Adrenal gland (tissue), 12 donors: ENCODE measurements around the gene LYSET. TPM values are rescaled to one million over a fixed set of nuclear protein-coding genes. Genes with fewer than 3 reads are reported as not detected.

Experiments
- DNase-seq, 7 donors: peaks; one replicate each; pipeline ENCODE4 v3.0.0-alpha.2; 2019 to 2020
- H3K27ac ChIP-seq, 5 donors: fragments of 200-600 bp; sonication (generic) in 4 of 5; 1 replicate in 3 of 5; 2 replicates in 2 of 5; pipeline versions ENCODE4 v1.5.1 to v1.8.0; 2016 to 2020; ENCODE audit warnings: mild to moderate bottlenecking in 1 of 5
- H3K27me3 ChIP-seq: fragments of 200-600 bp; 2 replicates; pipeline ENCODE4 v1.8.0; 2021
- H3K36me3 ChIP-seq, 2 donors: fragments of 200-600 bp; replicated peaks in 1 of 2; 1 replicate in 1 of 2; 2 replicates in 1 of 2; pipeline versions ENCODE4 v1.5.1 to v1.8.0; 2018 to 2022
- H3K4me1 ChIP-seq, 2 donors: fragments of 200-600 bp; replicated peaks in 1 of 2; 1 replicate in 1 of 2; 2 replicates in 1 of 2; pipeline versions ENCODE4 v1.5.1 to v1.8.0; 2018 to 2021
- H3K4me3 ChIP-seq, 4 donors: fragments of 200-600 bp; sonication (generic) in 3 of 4; one replicate each; pipeline ENCODE4 v1.5.1; 2016 to 2018
- H3K9me3 ChIP-seq, 3 donors: fragments of 200-600 bp; sonication (generic) in 1 of 3; replicated peaks in 1 of 3; 1 replicate in 2 of 3; 2 replicates in 1 of 3; pipeline versions ENCODE4 v1.5.1 to v1.8.0; 2016 to 2021
- CTCF ChIP-seq, 6 experiments: fragments of 450-650 bp in 4 of 6; fragments of 200-600 bp in 2 of 6; sonication (generic) in 1 of 6; IDR thresholded peaks; 1 replicate in 5 of 6; 2 replicates in 1 of 6; pipeline versions ENCODE4 v1.5.1 to v1.8.0; 2016 to 2021; ENCODE audit warnings: antibody characterized with exemption in 6 of 6, mild to moderate bottlenecking in 2 of 6, moderate library complexity in 1 of 6
- POLR2A ChIP-seq, 2 donors: fragments of 450-650 bp; IDR thresholded peaks; one replicate each; pipeline ENCODE4 v1.6.1; 2017; ENCODE audit warnings: antibody characterized with exemption in 2 of 2, mild to moderate bottlenecking in 2 of 2, moderate library complexity in 1 of 2
- WGBS, 4 donors: extraction: QIAGEN DNeasy Blood & Tissue Kit in 2 of 4; methylation state at CpG; one replicate each; pipeline versions ENCODE4 v1.1.5 to v1.1.7; 2013 to 2017; 5-methylcytosine and 5-hydroxymethylcytosine counted together
- intact Hi-C, 2 donors: fragments of 100-400 bp; cut with DNase I; formaldehyde crosslinking; loops; one replicate each; pipeline versions ENCODE4 v1.14.1 to v1.15.0; 2022 to 2023
- polyA plus RNA-seq, 3 donors: library from polyadenylated mRNA; stranded (reverse); fragments of 200-250 nt in 2 of 3; fragments of 350-450 nt in 1 of 3; fragmentation: Illumina TruSeq in 1 of 3; extraction: RNeasy Lipid Tissue Mini Kit (QIAGEN cat#74804) in 1 of 3; gene quantifications; one replicate each; pipeline ENCODE4 v1.2.3, GENCODE V29; 2013 to 2014
- total RNA-seq, 9 donors: library from RNA; depleted of rRNA in 4 of 9; stranded (reverse); fragments of >200 nt in 4 of 9; fragments of 120-200 nt in 1 of 9; fragmentation: NEBNext Ultra II Directional in 1 of 9; extraction: Animal tissue kit (Norgen Biotek cat#: 25700) in 1 of 9; gene quantifications; one replicate each; pipeline versions ENCODE4 v1.1.0 to v1.2.4, GENCODE V29; 2013 to 2023
- donor health status: healthy with polysubstance abuse.
- donor health status: Bipolar disorder and iron deficiency.
- donor health status: DM: yes; HTN: yes; CAD: no.
- donor health status: DM: no; HTN: no; CAD: no.
- donor health status: DM: no; HTN: no; CAD: no.
- donor health status: DM: yes; HTN: yes; CAD: no.

LYSET gene
- total and polyA plus RNA-seq, 12 donors: 12.0 to 37.9 (median 22.4) TPM

- H3K4me1 ChIP-seq: peaks cover 0 to 24% of the 10 kb centered on the region in 2 donors
- H3K9me3 ChIP-seq: no peaks in the 10 kb centered on the region
- 0 to 1% (median 1%) methylated on average over 18 to 23 of the region's 23 CpGs for WGBS, 4 donors
- H3K36me3 ChIP-seq: peaks cover 0 to 15% of the 10 kb centered on the region in 2 donors
- DNase-seq: peak; percentile 50 to 79 (median 60)
- no peaks in the 10 kb centered on the region for H3K27me3 ChIP-seq
- peak overlapping the region; percentile 47 to 73 (median 58) for H3K4me3 ChIP-seq
- intact Hi-C loops: no loop called here
- peak overlapping the region; percentile 6 to 92 (median 84) for H3K27ac ChIP-seq
- TF ChIP-seq CTCF (IDR thresholded peaks at IDR 0.05) (peak in 3 of 6 experiments; percentile 13 to 34 (median 30)), POLR2A (IDR thresholded peaks at IDR 0.05) (no peak)
Observed at GRCh38 chr14:93207468-93208308, 22.6 kb downstream of the LYSET start.

GRCh38 chr14:93212432-93212831, 27.3 kb downstream of the LYSET start:
- TF ChIP-seq CTCF (IDR thresholded peaks at IDR 0.05): no peak
- no peak for TF ChIP-seq POLR2A (IDR thresholded peaks at IDR 0.05)
- no peak overlapping the region for H3K27ac ChIP-seq
- peaks cover 0 to 61% of the 10 kb centered on the region in 2 donors for H3K36me3 ChIP-seq
- no peaks in the 10 kb centered on the region for H3K27me3 ChIP-seq
- no peak for DNase-seq
- peaks cover 0 to 14% of the 10 kb centered on the region in 2 donors for H3K4me1 ChIP-seq
- intact Hi-C loops: no loop called here
- H3K4me3 ChIP-seq: no peak overlapping the region
- 75 to 80% (median 77%) methylated on average over 3 of the region's 3 CpGs for WGBS, 4 donors
- no peaks in the 10 kb centered on the region for H3K9me3 ChIP-seq

- 95 to 97% (median 96%) methylated on average over 2 of the region's 2 CpGs for WGBS, 4 donors
- TF ChIP-seq POLR2A (IDR thresholded peaks at IDR 0.05) (no peak), CTCF (IDR thresholded peaks at IDR 0.05) (no peak)
- H3K27ac ChIP-seq: no peak overlapping the region
- intact Hi-C loops: no loop called here
- no peak for DNase-seq
- H3K4me3 ChIP-seq: no peak overlapping the region
- no peaks in the 10 kb centered on the region for H3K4me1 ChIP-seq
- no peaks in the 10 kb centered on the region for H3K9me3 ChIP-seq
- H3K27me3 ChIP-seq: no peaks in the 10 kb centered on the region
- peaks cover 0 to 78% of the 10 kb centered on the region in 2 donors for H3K36me3 ChIP-seq
Observed at GRCh38 chr14:93214598-93214997, 29.5 kb downstream of the LYSET start.

GRCh38 chr14:93219103-93219726, 34.1 kb downstream of the LYSET start:
- DNase-seq: peak; percentile 31 to 74 (median 51)
- no peaks in the 10 kb centered on the region for H3K9me3 ChIP-seq
- no peaks in the 10 kb centered on the region for H3K27me3 ChIP-seq
- H3K4me1 ChIP-seq: no peaks in the 10 kb centered on the region
- H3K36me3 ChIP-seq: peaks cover 0 to 82% of the 10 kb centered on the region in 2 donors
- WGBS, 4 donors: 45 to 54% (median 52%) methylated on average over 3 of the region's 3 CpGs
- H3K27ac ChIP-seq: no peak overlapping the region
- intact Hi-C loops: no loop called here
- H3K4me3 ChIP-seq: no peak overlapping the region
- TF ChIP-seq CTCF (IDR thresholded peaks at IDR 0.05) (peak in 5 of 6 experiments; percentile 39 to 51 (median 46)), POLR2A (IDR thresholded peaks at IDR 0.05) (no peak)
